GM12878 (cell line): Measurements from ENCODE around the gene MITF. TPM values are rescaled to one million over a fixed set of nuclear protein-coding genes. Genes with fewer than 3 reads are reported as not detected.

Experiments
- ATAC-seq: fragments of 200-7000 bp; cut with Tn5 transposase; 3 replicates; pipeline ENCODE4 v1.9.1; 2020; ENCODE audit warnings: mild to moderate bottlenecking, moderate library complexity
- BruUV-seq: library from RNA; stranded (reverse); fragments of 400-500 nt; replicated peaks from 2 replicates; lab custom pipeline; 2021; lab: Mats Ljungman, UMichigan
- CTCF ChIA-PET: fragments of 300-600 bp; sonication (Branson Sonifier 250); formaldehyde crosslinking; extraction: SDS; loops from one replicate; lab custom pipeline; 2021; ENCODE audit warnings: inconsistent platforms; lab: Yijun Ruan, JAX
- POLR2A ChIA-PET: fragments of 350-600 bp; formaldehyde crosslinking; extraction: SDS; loops from one replicate; lab custom pipeline; 2021; ENCODE audit warnings: inconsistent platforms; lab: Charles Lee
- RAD21 ChIA-PET: fragments of 300-600 bp; sonication (Branson Sonifier 250); formaldehyde crosslinking; loops from one replicate; lab custom pipeline; 2023; ENCODE audit warnings: antibody characterized with exemption; ENCODE audit not compliant: unreplicated experiment; lab: Charles Lee
- SMC1A ChIA-PET: fragments of 300-600 bp; sonication (Branson Sonifier 250); formaldehyde crosslinking; loops from one replicate; lab custom pipeline; 2023; ENCODE audit not compliant: unreplicated experiment, uncharacterized antibody; lab: Charles Lee
- DNase-seq: peaks from one replicate; pipeline ENCODE4 v3.0.0-alpha.2; 2011; ENCODE audit warnings: low read depth, low spot score
- FAIRE-seq: peaks from 3 replicates; lab custom pipeline; 2011; peaks lifted over from hg19 to GRCh38; lab: Jason Lieb, UNC
- H2AFZ ChIP-seq: 2 replicates; pipeline ENCODE4 v1.6.0; 2011; ENCODE audit warnings: low read depth, low read length, control low read depth; ENCODE audit not compliant: control insufficient read depth
- H3K27ac ChIP-seq: 2 replicates; pipeline ENCODE4 v1.5.1; 2011; ENCODE audit warnings: control low read depth; ENCODE audit not compliant: control insufficient read depth, insufficient read depth
- H3K27me3 ChIP-seq, 2 experiments: replicated peaks in 1 of 2; 2 replicates each; pipeline versions ENCODE4 v1.6.0 to v1.6.1; 2011; ENCODE audit warnings: low read length in 1 of 2; ENCODE audit not compliant: control insufficient read depth in 2 of 2, insufficient read depth in 2 of 2
- H3K36me3 ChIP-seq, 2 experiments: 2 replicates each; pipeline ENCODE4 v1.5.1; 2011; ENCODE audit warnings: low read length in 1 of 2; ENCODE audit not compliant: control insufficient read depth in 2 of 2, insufficient read depth in 2 of 2
- H3K4me1 ChIP-seq: 2 replicates; pipeline ENCODE4 v1.6.1; 2011; ENCODE audit warnings: mild to moderate bottlenecking, low read length, moderate library complexity, mixed read lengths; ENCODE audit not compliant: control insufficient read depth, insufficient read depth
- H3K4me2 ChIP-seq: 2 replicates; pipeline ENCODE4 v1.6.0; 2011; ENCODE audit warnings: control low read depth; ENCODE audit not compliant: control insufficient read depth, insufficient read depth
- H3K4me3 ChIP-seq: fragments of 200-600 bp; sonication (generic); 2 replicates; pipeline ENCODE4 v1.5.1; 2016
- H3K79me2 ChIP-seq: 2 replicates; pipeline ENCODE4 v1.6.0; 2011; ENCODE audit warnings: low read length; ENCODE audit not compliant: control insufficient read depth, insufficient read depth
- H3K9ac ChIP-seq: 2 replicates; pipeline ENCODE4 v1.8.0; 2011; ENCODE audit warnings: low read length, control low read depth, mixed read lengths; ENCODE audit not compliant: control insufficient read depth, insufficient read depth
- H3K9me3 ChIP-seq: replicated peaks from 3 replicates; pipeline ENCODE4 v1.5.1; 2011; ENCODE audit warnings: mild to moderate bottlenecking, low read length; ENCODE audit not compliant: control insufficient read depth, insufficient read depth
- H4K20me1 ChIP-seq: 2 replicates; pipeline ENCODE4 v1.6.0; 2011; ENCODE audit not compliant: control insufficient read depth, insufficient read depth
- EED ChIP-seq: sonication (generic); IDR thresholded peaks from 2 replicates; pipeline ENCODE4 v1.6.1; 2016; ENCODE audit warnings: antibody characterized with exemption, low read depth
- EP300 ChIP-seq, 2 experiments: fragments of 150-350 bp in 1 of 2; IDR thresholded peaks; 2 replicates each; pipeline ENCODE4 v1.6.1; 2011 to 2012; ENCODE audit warnings: low read depth in 2 of 2, low read length in 2 of 2, borderline replicate concordance in 1 of 2, improper control_type of control experiment in 1 of 2, inconsistent platforms in 1 of 2; ENCODE audit not compliant: control insufficient read depth in 1 of 2
- HDGF ChIP-seq: fragments of 450-650 bp; IDR thresholded peaks from 2 replicates; pipeline ENCODE4 v1.6.1; 2016; ENCODE audit warnings: antibody characterized with exemption
- IRF4 ChIP-seq: IDR thresholded peaks from 2 replicates; pipeline ENCODE4 v1.6.1; 2011; ENCODE audit warnings: low read depth, low read length
- MAX ChIP-seq: IDR thresholded peaks from 2 replicates; pipeline ENCODE4 v1.6.1; 2012; ENCODE audit warnings: low read depth, low read length, improper control_type of control experiment
- NFYB ChIP-seq: IDR thresholded peaks from 2 replicates; pipeline ENCODE4 v1.6.1; 2011; ENCODE audit warnings: low read depth, mild to moderate bottlenecking, low read length, improper control_type of control experiment, moderate library complexity; ENCODE audit not compliant: insufficient read depth
- NRF1 ChIP-seq: conservative IDR thresholded peaks from 2 replicates; pipeline ENCODE4 v1.6.1; 2011; ENCODE audit warnings: mild to moderate bottlenecking, low read depth, low read length, improper control_type of control experiment
- PKNOX1 ChIP-seq: fragments of 450-650 bp; IDR thresholded peaks from 2 replicates; pipeline ENCODE4 v1.6.1; 2016; ENCODE audit warnings: mild to moderate bottlenecking
- TARDBP ChIP-seq: IDR thresholded peaks from 2 replicates; pipeline ENCODE4 v1.6.1; 2016; ENCODE audit warnings: borderline replicate concordance
- ZNF622 ChIP-seq: fragments of 450-650 bp; IDR thresholded peaks from 2 replicates; pipeline ENCODE4 v1.6.1; 2017; ENCODE audit warnings: mild to moderate bottlenecking, inconsistent platforms
- WGBS: methylation state at CpG from one replicate; pipeline ENCODE4 v1.1.6; 2016; ENCODE audit warnings: low lambda C conversion rate; ENCODE audit not compliant: insufficient replicate concordance, insufficient coverage; ENCODE audit errors: missing lambda C conversion rate; 5-methylcytosine and 5-hydroxymethylcytosine counted together
- in situ Hi-C: fragments of 300-500 bp; cut with MboI; formaldehyde crosslinking; loops from 9 replicates; pipeline ENCODE4 v1.14.3; 2018; ENCODE audit warnings: mixed read lengths
- intact Hi-C: fragments of 100-400 bp; cut with micrococcal nuclease; formaldehyde crosslinking; loops from one replicate; pipeline ENCODE4 v1.14.2; 2022; ENCODE audit not compliant: unreplicated experiment
- polyA plus RNA-seq, 11 experiments: library from polyadenylated mRNA; depleted of rRNA in 4 of 11; unstranded in 6 of 11; stranded (reverse) in 5 of 11; fragments of >200 nt; fragmentation: Nextera tagmentation in 4 of 11; fragmentation: Illumina TruSeq in 1 of 11; extraction: Ambion mirVana in 4 of 11; extraction: Trizol in 1 of 11; gene quantifications; 1 replicate in 1 of 11; 2 replicates in 10 of 11; pipeline versions ENCODE4 v1.2.1 to v1.2.3, GENCODE V29; 2011 to 2016; ENCODE audit warnings: inconsistent platforms in 2 of 11, missing spikeins in 2 of 11, low read depth in 1 of 11
- total RNA-seq, 4 experiments: library from RNA; depleted of rRNA in 3 of 4; stranded (reverse); fragments of >200 nt in 3 of 4; fragmentation: Illumina TruSeq in 1 of 4; extraction: Trizol in 1 of 4; gene quantifications; 2 replicates each; pipeline versions ENCODE4 v1.2.1 to v1.2.3, GENCODE V29; 2013 to 2021

MITF gene
- total and polyA plus RNA-seq, 10 of the 15 experiments (the other 5 are each of a cell fraction or from before 2014, with no cell fraction given) = under 0.01 to 0.90 (median 0.06) TPM; not detected in 3

- TF ChIP-seq IRF4 (no peak), MAX (no peak), HDGF (no peak), NRF1 (no peak)
- TF ChIP-seq, all 136 proteins: peak for 0
Measured at GRCh38 chr3:69970827-69971226, 231.6 kb downstream of the MITF start (continued).

- Histone ChIP-seq H3K4me2 (no peak overlapping the region), H3K9ac (no peak overlapping the region), H3K27me3 (no peaks in the 10 kb centered on the region; a peak in 1 of 4 replicates), H3K9me3 (no peaks in the 10 kb centered on the region), H4K20me1 (no peaks in the 10 kb centered on the region), H3K4me1 (no peaks in the 10 kb centered on the region), H3K4me3 (no peak overlapping the region), H3K79me2 (no peaks in the 10 kb centered on the region), H3K36me3 (no peaks in the 10 kb centered on the region), H3K27ac (no peak overlapping the region), H2AFZ (no peak overlapping the region)
- TF ChIP-seq PKNOX1 (no peak), ZNF622 (no peak), TARDBP (no peak), EP300 (IDR thresholded peaks at IDR 0.05; ENCODE audit: borderline replicate concordance in 1 of 2, control insufficient read depth in 1 of 2, low read depth in 2 of 2, low read length in 2 of 2) (no peak), EED (no peak), NFYB (no peak)
- ChIA-PET SMC1A (no interaction called here), POLR2A (no interaction called here), CTCF (no interaction called here), RAD21 (no interaction called here)
- intact Hi-C loops (no loop called here), in situ Hi-C loops (no loop called here)
- FAIRE-seq = no peak
- DNase-seq = no peak
- ATAC-seq = no peak
- 35% methylated on average over 4 of the region's 4 CpGs for WGBS
- BruUV-seq = no TSS peak
Measured at GRCh38 chr3:69972672-69973071, 233.4 kb downstream of the MITF start.
